ENCODE results near the gene RAB11FIP4. TPM values are rescaled to one million over a fixed set of nuclear protein-coding genes. Genes with fewer than 3 reads are reported as not detected.

RAB11FIP4 gene
- total RNA-seq, 1 experiment from 2014 or later: 6.7 TPM

GRCh38 chr17:31489295-31490018 lies 98.0 kb downstream of the RAB11FIP4 start:
- in situ Hi-C loops (cut with HindIII; ENCODE audit: low pct_unique_long_range_greater_than_20kb, low sequenced_read_pairs): no loop called here
- no peak for DNase-seq (ENCODE audit: low read depth)

GRCh38 chr17:31490019-31490650 lies 98.7 kb downstream of the RAB11FIP4 start:
- in situ Hi-C loops (cut with HindIII; ENCODE audit: low pct_unique_long_range_greater_than_20kb, low sequenced_read_pairs): no loop called here
- DNase-seq (ENCODE audit: low read depth): no peak

GRCh38 chr17:31490671-31491375 lies 99.3 kb downstream of the RAB11FIP4 start:
- DNase-seq (ENCODE audit: low read depth): no peak
- in situ Hi-C loops (cut with HindIII; ENCODE audit: low pct_unique_long_range_greater_than_20kb, low sequenced_read_pairs): no loop called here

- in situ Hi-C loops (cut with HindIII; ENCODE audit: low pct_unique_long_range_greater_than_20kb, low sequenced_read_pairs): no loop called here
- no peak for DNase-seq (ENCODE audit: low read depth)
These were observed 100.1 kb downstream of the RAB11FIP4 start for GRCh38 chr17:31491376-31492131.

- in situ Hi-C loops (cut with HindIII; ENCODE audit: low pct_unique_long_range_greater_than_20kb, low sequenced_read_pairs): no loop called here
- no peak for DNase-seq (ENCODE audit: low read depth)
These were observed 100.7 kb downstream of the RAB11FIP4 start for GRCh38 chr17:31492206-31492605.

GRCh38 chr17:31492880-31493655 lies 101.6 kb downstream of the RAB11FIP4 start:
- no peak for DNase-seq (ENCODE audit: low read depth)
- in situ Hi-C loops (cut with HindIII; ENCODE audit: low pct_unique_long_range_greater_than_20kb, low sequenced_read_pairs): no loop called here

- no peak for DNase-seq (ENCODE audit: low read depth)
- in situ Hi-C loops (cut with HindIII; ENCODE audit: low pct_unique_long_range_greater_than_20kb, low sequenced_read_pairs): no loop called here
These were observed 102.2 kb downstream of the RAB11FIP4 start for GRCh38 chr17:31493656-31494155.

- in situ Hi-C loops (cut with HindIII; ENCODE audit: low pct_unique_long_range_greater_than_20kb, low sequenced_read_pairs): no loop called here
These were observed 103.0 kb downstream of the RAB11FIP4 start for GRCh38 chr17:31494259-31495021.

GRCh38 chr17:31495022-31495885 lies 103.8 kb downstream of the RAB11FIP4 start:
- peak; percentile 75 for DNase-seq (ENCODE audit: low read depth)
- in situ Hi-C loops (cut with HindIII; ENCODE audit: low pct_unique_long_range_greater_than_20kb, low sequenced_read_pairs): no loop called here

More at GRCh38 chr17:31494259-31495021, 103.0 kb downstream of the RAB11FIP4 start:
- DNase-seq (ENCODE audit: low read depth): no peak

GRCh38 chr17:31496097-31496496 lies 104.6 kb downstream of the RAB11FIP4 start:
- in situ Hi-C loops (cut with HindIII; ENCODE audit: low pct_unique_long_range_greater_than_20kb, low sequenced_read_pairs): no loop called here

GRCh38 chr17:31496601-31497000 lies 105.1 kb downstream of the RAB11FIP4 start:
- no peak for DNase-seq (ENCODE audit: low read depth)
- in situ Hi-C loops (cut with HindIII; ENCODE audit: low pct_unique_long_range_greater_than_20kb, low sequenced_read_pairs): no loop called here

More at GRCh38 chr17:31496097-31496496, 104.6 kb downstream of the RAB11FIP4 start:
- DNase-seq (ENCODE audit: low read depth): no peak

- DNase-seq (ENCODE audit: low read depth): no peak
- in situ Hi-C loops (cut with HindIII; ENCODE audit: low pct_unique_long_range_greater_than_20kb, low sequenced_read_pairs): no loop called here
These were observed 106.0 kb downstream of the RAB11FIP4 start for GRCh38 chr17:31497431-31497830.

GRCh38 chr17:31497994-31498826 lies 106.7 kb downstream of the RAB11FIP4 start:
- no peak for DNase-seq (ENCODE audit: low read depth)
- in situ Hi-C loops (cut with HindIII; ENCODE audit: low pct_unique_long_range_greater_than_20kb, low sequenced_read_pairs): no loop called here

GRCh38 chr17:31499771-31500554 lies 108.5 kb downstream of the RAB11FIP4 start:
- peak; percentile 42 for DNase-seq (ENCODE audit: low read depth)
- in situ Hi-C loops (cut with HindIII; ENCODE audit: low pct_unique_long_range_greater_than_20kb, low sequenced_read_pairs): no loop called here

GRCh38 chr17:31506517-31506916 lies 115.0 kb downstream of the RAB11FIP4 start:
- in situ Hi-C loops (cut with HindIII; ENCODE audit: low pct_unique_long_range_greater_than_20kb, low sequenced_read_pairs): no loop called here
- no peak for DNase-seq (ENCODE audit: low read depth)
